OCI-M1 (cell line): ENCODE results near the gene CCR7.

ENCODE experiments used
- DNase-seq: peaks from one replicate; lab custom pipeline; 2025; lab: John Stamatoyannopoulos, UW

Gene CCR7, protein sequence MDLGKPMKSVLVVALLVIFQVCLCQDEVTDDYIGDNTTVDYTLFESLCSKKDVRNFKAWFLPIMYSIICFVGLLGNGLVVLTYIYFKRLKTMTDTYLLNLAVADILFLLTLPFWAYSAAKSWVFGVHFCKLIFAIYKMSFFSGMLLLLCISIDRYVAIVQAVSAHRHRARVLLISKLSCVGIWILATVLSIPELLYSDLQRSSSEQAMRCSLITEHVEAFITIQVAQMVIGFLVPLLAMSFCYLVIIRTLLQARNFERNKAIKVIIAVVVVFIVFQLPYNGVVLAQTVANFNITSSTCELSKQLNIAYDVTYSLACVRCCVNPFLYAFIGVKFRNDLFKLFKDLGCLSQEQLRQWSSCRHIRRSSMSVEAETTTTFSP

DNA sequence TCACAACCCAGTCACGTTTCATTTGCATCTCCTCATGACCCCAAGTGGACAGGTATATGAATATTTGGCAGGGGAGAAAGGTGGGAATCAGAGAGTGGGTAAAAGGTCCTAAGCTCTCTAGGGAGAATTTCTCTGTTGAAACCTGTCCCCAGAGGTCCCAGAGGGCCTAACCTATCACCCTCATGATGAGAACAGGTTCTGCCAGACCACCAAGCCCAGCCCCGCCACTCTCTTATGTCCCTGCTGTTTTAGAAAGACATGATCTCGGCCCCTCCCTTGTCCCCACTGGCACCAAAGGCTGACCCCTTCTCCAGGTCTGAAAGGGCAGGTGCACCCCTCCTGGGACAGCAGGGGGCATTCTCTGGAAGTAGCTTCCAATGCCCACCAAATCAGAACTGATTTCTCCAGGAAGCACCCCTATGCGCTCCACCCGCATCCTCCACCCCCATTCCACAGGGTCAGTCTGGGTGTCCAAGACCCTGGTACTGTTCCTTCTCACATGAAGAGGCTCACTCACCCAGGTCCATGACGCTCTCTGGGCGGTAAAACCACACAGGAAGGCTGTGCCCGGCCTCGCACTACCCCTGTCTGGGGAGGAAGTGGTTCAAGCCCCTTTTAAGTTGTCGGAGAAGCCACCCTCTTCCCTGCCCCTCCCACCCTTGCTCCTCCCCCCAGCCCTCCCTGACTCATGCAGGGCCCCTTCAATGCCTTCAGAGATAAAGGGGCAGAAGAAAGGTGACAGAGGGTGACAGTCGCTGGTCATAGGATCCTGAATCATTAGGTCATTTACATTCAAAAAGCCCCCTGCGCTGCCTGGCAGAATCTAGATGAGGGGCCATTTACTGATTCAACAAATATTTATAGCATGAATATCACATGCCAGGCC is at the start of gene CCR7:
TSS of gene CCR7 (minus strand) at position 590 of the 886 bp plus-strand sequence. CDS start at position 527, 63 bp downstream.
- peak; percentile 59 for DNase-seq

DNA sequence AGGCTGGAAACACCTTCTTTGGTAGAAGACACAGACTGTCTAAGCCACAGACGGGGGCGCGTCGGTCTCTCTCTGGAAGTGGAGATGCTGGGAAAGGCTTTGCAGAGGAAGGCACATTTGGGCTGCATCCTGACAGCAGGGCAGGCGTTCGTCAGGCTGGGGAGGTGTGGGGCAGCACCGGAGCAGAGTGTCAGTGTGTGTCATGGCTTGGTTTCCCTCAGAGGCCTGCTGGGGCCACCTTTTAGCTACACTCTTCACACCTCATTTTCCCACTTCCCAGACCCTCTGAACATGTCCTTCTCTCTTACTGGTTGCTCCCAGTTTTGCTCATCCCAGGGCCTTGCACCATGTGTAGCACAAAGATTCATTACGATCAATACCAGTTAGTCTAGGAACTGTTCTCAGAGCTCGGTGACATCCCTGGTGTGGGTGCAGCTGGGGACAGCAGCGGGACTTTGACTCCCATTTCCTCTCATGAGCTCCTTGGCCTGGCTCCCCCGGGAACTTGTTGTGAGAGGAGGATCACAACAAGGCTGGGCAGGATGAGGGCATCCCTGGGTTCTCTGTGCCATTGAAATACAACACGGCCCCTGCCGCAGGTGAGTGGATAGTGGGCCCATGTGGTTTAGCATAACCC is 49.3 kb upstream of the CCR7 start:
- DNase-seq, result no peak

DNA sequence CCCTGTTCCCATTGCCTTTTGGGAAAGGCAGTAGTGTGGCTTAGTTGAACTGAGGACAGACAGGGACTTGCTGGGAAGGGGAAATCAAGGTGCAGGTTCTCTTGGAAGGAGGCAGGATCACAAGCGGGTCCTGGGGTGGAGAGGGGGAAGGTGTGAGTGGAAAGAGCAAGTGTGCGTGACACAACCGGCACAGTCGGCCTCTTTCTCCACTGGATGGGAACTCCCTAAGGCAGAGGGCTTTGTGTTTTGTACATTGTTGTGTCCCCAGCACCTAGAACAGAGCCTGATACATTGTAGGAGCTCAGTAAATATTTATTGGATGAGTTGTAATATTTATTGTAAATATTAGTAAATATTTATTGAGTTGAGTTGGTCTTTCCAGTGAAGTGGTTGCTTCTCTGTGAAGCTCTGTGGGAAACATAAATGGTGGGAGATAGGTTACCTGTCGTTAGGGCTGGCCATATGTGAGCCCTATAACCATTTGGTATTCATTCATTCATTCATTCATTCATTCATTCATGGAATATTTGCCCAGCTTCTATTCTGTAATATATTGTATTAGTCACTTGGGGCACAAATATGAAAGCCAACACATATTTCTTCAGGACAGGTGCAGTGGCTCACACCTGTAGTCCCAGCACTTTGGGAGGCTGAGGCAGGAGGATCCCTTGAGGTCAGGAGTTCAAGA is 48.3 kb upstream of the CCR7 start:
- no peak for DNase-seq

DNA sequence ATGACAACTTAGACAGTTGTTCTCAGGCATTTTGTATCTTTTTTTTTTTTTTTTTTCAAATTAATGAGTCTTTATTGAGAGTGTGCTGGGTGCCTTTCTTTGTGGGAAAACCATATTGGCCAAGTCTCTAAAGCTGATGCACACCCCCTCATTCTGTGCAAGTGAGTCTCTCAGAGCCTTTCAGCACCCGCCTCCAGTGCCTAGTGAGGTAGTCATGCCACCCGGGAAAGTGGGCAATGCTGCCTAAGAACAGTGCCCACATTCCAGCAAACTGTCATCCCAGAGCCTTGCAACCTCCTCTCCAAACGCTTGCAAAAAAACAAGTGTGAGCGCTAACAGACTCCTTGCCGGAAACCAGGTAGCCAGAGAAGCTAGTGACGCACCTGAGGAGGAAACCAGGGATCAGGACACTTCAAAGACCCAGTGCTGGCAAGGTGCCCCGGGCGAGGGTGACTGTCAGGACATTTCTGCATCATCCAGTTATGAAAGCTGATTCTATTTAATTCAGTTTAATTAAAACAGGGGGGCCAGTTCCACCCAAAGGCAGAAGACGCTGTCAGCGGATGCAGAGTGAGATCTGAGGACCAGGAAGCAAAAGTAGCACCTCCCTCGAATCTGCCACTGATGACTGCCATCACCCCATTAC is 47.5 kb upstream of the CCR7 start:
- DNase-seq, result no peak

DNA sequence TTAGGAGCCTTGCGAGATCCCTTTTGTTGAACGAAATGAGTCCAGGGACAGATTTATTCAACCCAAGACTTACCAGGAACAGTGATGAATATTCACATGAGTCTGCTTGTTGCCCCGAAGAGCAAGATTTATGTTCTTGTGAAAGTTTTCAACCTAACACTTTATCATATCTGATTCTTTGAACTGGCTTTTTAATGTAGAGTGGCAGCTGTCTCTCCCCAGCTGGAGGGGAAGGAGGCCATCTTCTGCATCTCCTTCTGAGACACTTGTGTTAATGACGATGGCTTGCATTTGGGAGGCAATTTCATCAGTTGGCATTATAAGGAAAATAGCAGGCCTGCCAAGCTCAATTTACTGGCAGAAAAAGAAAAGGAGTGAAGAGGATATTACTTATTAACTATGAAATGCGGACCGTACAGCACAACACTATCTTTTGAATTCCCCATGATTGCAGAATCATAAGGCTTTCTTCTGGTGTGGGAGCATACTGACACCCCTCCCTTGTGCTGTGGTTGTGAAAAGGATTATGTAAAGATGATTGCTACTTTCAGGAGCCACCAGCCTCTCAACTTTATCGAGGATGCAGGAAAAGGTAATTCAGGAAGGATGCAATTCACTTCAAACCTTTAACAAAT is 46.7 kb upstream of the CCR7 start:
- no peak for DNase-seq

DNA sequence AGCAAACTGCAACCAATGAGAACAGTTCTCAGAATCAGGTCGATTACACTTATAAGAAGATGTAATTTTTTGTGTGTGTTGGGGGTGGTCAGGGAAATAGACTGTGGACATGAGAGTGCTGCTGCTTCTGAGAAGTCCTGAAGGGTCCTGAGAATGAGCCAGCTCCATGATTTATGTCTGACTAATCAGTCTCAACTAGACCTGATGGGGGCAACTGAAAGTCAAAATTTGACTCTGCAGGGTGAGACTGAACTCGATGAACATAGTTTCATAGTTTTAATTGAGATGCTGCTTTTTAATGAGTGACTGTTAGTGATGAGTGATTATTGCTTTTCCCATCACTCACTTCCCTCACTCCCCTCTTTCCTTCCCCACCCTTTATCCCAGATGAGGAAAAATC is 45.1 kb upstream of the CCR7 start:
- DNase-seq, result no peak

DNA sequence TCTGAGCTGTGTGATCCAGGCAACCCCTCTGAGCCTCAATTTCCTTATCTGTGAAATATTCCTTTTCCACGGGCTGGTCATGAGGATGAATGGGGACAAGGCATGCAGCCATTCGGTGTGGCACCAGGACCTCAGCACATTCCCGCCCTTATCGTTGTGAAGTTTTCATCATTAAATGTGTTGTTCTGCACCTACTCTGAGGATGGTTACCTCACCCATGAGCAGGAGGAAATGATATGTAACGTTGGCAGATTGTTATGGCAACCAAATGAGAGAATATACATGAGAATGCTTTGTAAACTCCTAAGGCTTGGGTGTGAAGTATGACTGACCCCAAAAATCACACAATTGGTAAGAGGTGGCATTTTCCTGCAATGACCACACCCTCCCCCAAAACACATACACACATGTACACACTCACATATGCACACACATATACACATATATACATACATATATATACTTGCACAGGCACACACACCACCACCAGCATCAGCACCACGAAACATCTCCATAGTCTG is 42.8 kb upstream of the CCR7 start:
- no peak for DNase-seq

DNA sequence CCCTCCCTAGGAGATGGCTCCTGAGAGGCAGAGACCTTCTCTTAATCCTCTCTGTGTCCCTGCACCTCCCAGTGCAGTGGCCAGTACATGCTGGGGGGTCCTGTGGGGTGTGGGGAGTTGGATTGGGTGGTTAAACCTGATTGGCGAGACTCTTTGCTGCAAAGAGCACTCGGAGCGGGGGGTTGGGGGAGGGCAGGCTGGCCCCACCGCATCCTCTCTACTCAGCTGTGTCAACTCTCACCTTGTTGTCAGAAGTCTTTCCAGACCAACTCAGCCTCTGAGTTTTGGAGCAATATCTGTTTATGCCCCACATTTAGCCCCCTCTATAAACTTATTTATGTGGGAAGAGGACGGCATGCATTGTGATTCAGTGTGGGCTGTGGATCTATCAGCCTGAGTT is 42.4 kb upstream of the CCR7 start:
- DNase-seq, result no peak

DNA sequence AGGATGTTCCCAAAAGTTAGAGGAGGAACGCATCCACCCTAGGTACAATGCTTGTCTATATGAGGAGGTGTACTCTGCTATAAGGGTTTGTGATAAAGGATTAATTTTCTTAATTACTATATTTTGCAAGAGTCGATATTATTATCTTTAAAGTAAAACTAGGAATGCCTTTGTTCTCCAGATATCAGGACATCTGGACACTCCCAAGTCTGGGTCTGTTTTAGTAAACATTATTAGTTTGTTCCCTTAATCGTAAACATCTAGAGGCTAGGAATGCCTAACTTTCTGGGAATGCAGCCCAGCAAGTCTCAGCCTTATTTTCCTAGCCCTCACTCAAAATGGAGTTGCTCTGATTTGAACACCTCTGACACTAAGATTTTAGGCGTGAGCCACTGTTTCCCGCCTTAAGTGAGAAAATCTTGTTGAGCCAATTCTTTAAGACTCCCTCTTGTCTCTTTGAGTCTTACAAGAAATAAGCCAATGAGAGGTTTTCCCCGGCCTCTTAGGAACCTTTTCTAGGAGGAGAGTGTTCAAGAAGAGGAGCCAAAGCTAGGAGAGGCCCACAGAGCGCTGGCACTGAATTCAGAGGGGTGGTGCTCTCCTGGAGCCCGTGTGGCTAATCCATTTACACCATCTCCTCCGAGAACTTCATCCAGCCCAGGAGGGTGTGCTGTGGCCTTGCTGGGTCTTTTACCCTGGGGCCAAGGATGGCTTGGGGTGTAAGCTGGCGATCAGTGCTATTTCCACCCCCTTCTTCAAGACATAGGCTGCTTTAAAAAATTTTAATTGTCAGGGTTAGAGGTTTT is 41.5 kb upstream of the CCR7 start:
- no peak for DNase-seq

DNA sequence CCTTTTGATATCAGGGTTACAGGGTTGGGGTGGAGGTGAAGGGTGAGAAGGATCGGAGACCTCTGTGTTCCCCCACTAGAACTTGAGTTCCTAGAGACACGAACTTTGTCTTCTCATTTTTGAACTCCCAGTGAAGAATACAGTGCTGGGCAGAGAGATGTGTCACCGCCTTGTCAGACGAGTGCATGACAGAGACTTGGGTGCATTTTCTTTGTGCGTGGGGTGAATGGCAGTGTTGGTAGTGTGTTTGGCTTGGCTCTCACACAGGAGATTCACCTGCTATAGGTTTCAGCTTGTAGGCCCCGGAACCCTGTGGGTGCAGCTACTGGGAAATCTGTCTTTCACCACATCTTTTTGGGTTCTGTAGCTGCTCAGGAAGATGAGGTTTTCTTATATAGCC is 40.0 kb upstream of the CCR7 start:
- no peak for DNase-seq

DNA sequence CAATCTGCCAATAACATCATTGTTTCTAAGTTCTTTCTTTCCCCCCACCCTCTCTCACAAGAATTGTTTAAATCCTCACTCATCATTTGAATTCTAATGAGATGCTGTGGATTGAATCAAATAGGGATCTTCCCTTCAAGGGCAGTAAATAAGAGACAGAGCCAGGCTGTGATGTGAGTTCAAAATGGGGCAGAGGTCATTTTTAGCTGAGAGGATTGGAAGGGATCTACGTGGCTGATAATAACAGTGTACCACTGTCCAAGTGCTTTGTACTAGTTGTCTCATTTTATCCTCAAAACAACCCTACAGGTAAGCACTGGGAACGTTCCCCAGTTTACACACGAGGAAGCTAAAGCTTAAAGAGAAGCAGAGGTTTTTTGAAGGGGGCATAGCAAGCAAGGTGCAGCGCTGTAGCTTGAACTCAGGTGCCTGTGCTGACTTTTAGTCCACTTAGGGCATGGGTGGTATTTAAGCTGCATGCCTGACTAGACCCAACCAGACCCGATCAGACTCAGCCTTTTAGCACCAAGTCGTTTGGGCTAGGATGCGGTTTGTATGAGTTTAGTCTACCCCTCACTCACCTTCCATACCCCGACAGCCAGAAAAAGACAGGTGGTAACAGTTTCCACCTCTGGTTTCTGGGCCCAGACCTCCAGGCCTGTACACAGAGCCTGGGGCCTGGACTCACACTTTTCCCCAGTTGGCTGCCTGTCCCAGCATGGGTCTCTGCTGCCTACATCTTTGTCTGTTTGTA is 39.2 kb upstream of the CCR7 start:
- no peak for DNase-seq

DNA sequence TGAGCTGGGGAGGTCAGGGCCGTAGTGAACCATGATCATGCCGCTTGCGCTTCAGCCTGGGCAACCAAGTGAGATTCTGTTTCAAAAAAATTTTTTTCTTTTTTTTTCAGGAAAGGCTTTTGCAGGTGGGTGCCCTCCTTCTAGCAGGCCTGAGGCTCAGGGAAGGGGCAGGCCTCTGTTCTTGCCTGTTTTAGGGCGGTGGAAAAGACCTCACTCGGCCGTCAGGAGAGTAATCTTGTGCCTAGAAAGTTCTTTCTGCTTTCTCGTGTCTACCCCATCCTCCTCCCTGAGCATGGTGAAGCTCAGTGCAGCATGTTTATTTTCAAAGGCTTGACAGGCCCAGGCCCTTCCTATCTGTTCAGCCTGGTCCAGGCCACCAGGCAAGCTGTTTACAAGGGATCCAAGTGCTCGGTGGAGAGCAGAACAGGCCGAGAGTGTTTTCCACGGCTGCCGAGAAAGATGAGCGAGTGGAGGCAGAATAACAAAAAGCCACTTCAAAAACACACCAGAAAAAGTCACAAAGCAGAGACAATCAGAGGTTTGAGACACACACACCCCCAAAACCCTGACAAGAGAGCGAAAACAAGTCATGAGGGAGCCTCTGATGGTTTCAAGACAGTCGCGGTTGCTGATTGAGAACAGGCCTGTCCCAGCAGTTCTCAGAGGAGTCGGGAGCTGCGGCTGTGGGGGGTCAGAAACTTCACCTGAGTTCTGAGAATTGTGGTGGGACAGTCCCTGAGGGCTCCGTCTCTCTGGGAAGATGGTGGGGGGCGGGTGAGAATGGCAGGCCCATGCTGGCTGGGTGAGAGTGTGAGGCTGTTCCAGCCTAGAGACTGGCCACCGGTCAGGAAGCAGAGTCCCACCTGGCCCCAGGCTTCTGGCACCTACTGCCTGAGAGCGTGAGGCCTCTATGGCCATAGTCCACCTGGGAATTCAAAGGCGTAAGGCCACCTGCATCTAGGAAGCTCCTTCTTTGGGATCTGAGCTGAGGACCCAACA is 37.5 kb upstream of the CCR7 start:
- DNase-seq, result no peak

DNA sequence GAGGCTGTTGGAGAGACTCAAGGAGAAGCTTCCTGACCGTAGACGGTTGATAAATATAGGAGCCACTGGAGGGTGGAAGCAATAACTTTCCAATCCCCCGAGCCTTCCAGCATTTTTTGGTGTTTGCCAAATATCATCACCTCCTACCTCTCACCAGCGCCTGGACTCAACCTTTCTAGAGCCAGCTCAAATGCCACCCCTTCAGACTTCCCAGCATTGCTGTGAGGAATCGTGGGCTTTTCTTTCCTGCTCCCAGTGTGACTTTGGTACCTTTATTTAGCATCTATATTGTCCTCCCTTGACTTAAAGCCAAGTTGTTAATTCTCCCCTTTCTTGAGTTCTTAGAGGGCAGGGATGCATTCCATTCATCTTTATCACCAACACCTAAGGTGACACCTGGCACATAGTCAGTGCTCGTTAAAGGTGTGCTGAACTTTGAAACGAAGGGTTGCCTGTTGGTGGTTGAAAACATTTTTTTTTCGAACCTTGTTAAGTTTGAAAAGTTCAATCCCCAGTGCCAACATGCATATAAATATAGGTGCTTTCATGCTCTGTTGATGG is 35.3 kb upstream of the CCR7 start:
- DNase-seq, result no peak

DNA sequence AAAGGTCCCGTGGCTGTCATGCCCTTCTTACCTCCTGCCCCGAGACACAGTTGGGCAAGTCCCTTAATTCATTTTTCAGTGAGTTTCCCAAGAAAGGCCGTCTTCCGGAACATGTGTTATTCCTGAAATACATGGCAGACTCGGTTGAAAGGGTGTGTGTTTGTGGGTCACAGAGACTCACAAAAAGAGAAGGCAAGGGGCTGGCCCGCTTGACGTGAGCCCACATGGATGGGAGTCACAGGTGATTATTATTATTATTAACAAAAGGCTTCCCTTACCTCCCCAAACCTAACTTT is 34.1 kb upstream of the CCR7 start:
- no peak for DNase-seq

DNA sequence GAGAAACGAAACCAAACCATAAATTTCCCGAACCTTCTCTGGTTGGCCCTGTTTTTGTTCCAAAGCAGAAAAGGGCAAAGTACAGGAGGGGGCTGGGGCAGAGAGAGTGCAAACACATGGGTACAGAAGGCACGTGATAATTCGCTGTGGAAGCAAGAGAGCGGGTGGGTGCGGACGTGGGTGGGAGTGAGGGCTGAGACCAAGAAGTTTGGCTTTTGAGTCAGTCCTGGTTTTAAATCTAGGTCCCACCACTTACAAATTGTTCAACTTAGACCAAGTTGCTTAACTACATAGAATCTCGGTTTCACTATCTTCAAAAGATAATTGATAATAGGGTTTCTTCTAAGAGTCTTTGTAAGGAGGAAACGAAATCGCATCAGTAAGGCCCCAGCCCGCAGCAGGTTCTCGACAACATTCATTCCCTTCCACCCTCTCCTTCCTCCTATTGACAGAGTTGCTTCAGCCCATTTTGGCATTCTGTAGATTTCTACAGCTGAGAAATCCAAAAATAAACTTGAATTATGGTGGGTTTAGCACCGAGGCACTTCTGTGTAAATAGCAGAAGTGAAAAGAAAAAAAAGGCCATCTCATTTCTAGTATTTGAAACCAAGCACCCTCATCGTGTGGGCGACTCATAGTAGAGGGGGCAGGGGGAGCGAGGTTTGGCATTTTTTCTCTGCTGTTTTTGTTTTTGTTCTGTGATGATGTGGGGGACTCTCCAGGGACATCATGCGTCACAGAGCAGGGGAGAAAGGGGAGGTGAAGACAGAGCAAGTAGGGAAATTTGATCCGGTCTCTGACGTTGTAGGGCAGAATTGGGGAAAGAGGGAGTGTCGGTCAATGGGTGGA is 33.6 kb upstream of the CCR7 start:
- no peak for DNase-seq

DNA sequence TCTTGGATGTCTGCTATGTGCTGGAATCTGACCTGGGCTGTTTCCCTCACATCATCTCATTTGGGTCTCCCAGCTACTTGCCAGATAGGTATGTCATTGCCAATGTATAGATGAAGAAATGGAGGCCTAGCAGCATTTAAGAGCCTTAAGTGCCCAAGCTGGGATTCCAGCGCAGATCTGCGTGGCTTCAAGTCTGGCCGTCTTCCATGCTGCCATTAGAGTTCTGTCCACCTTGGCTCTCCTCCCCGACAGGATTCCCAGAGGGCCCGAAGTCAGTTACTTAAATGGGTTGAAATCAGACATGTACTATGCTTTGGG is 33.0 kb upstream of the CCR7 start:
- DNase-seq, result no peak
